PFSK-1 (cell line): ENCODE results near the gene RAB3GAP2.

Experiments
- FOXP2 ChIP-seq: optimal IDR thresholded peaks from 2 replicates; pipeline ENCODE3; 2011; ENCODE audit warnings: borderline replicate concordance, control low read depth, inconsistent platforms; ENCODE audit not compliant: insufficient read depth; ENCODE audit errors: extremely low read length, extremely low read depth
- POLR2AphosphoS5 ChIP-seq: IDR thresholded peaks from 2 replicates; pipeline ENCODE4 v1.6.1; 2012; ENCODE audit warnings: low read depth, mild to moderate bottlenecking, control low read depth, low read length, moderate library complexity
- REST ChIP-seq, 2 experiments: IDR thresholded peaks; 2 replicates each; pipeline versions ENCODE4 v1.6.1 to v1.8.0; 2011 to 2012; ENCODE audit warnings: low read depth in 2 of 2, low read length in 2 of 2, control low read depth in 1 of 2, inconsistent platforms in 1 of 2, mild to moderate bottlenecking in 1 of 2, moderate library complexity in 1 of 2; ENCODE audit not compliant: insufficient read depth in 1 of 2
- SIN3A ChIP-seq: IDR thresholded peaks from 2 replicates; pipeline ENCODE4 v1.6.1; 2012; ENCODE audit warnings: mild to moderate bottlenecking, low read length, moderate library complexity, borderline replicate concordance; ENCODE audit not compliant: insufficient read depth
- TAF1 ChIP-seq: IDR thresholded peaks from 2 replicates; pipeline ENCODE4 v1.6.1; 2012; ENCODE audit warnings: low read length, control low read depth, borderline replicate concordance; ENCODE audit not compliant: insufficient read depth

- TF ChIP-seq POLR2AphosphoS5: no peak
- TF ChIP-seq SIN3A: no peak
- no peak for TF ChIP-seq REST (IDR thresholded peaks at IDR 0.05; ENCODE audit: insufficient read depth in 1 of 2, low read depth in 2 of 2, low read length in 2 of 2)
- TF ChIP-seq TAF1: no peak
- no peak for TF ChIP-seq FOXP2
Observed at GRCh38 chr1:220280249-220280648, 8.0 kb upstream of the RAB3GAP2 start.
